Stimulated activated CD8-positive, alpha-beta memory T cell treated with anti-CD3 and anti-CD28 coated beads, Interleukin-4, amount 100 ng/mL, for 48 hours (primary cell): ENCODE results near the gene ARHGAP24.
"Not testable (repeated sequence)": the region's sequence is repeated elsewhere in the genome, so short reads cannot be mapped to it uniquely, and the experiment has no call there.

ENCODE experiments used
- DNase-seq: peaks from one replicate; pipeline ENCODE4 v3.0.0-alpha.2; 2020

The ARHGAP24 gene

GRCh38 chr4:85784348-85784747, 309.4 kb downstream of the ARHGAP24 start:
- no peak for DNase-seq

- no peak for DNase-seq
These were observed 310.0 kb downstream of the ARHGAP24 start for GRCh38 chr4:85784947-85785346.

DNA sequence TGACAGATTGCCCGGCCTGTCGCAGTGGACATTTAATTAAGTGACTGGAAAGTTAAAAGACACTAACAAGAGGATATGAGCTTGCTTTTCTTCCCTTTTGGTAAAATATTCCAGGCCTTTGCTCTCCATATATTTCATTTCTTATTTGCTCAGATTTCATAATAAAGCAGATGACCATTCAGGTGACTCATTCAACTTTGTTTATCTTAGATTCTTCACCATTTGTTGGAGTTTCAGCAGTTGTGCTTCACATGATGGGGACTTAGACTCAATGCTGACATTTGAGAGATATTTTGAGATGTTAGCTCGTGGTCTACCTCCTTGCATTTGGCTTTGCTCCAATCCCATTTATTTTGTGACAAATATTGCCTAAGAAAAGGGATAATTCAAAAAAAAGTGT, 312.2 kb downstream of the ARHGAP24 start:
- DNase-seq: no peak

DNA sequence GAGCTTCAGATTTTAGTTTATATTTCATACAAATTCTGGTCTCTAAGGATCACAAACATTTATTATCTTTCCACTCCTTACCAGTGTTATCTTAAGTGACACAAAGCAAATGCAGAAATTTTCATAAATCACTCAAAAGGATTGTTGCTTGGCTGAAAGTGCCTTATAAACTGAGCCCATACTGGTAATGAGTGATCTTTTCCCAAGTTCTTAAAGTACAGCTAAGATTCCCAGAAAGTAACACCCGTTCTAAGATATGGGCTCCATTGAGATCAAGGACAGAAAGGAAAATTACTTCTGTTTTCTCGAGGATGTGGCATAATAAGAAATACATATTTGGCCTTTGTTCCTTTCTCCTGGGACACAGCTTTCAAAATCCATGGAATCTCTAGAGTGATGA, 313.7 kb downstream of the ARHGAP24 start:
- DNase-seq: no peak

GRCh38 chr4:85789241-85789640, 314.3 kb downstream of the ARHGAP24 start:
- DNase-seq: no peak

- no peak for DNase-seq
These were observed 315.6 kb downstream of the ARHGAP24 start for GRCh38 chr4:85790582-85790981.

DNA sequence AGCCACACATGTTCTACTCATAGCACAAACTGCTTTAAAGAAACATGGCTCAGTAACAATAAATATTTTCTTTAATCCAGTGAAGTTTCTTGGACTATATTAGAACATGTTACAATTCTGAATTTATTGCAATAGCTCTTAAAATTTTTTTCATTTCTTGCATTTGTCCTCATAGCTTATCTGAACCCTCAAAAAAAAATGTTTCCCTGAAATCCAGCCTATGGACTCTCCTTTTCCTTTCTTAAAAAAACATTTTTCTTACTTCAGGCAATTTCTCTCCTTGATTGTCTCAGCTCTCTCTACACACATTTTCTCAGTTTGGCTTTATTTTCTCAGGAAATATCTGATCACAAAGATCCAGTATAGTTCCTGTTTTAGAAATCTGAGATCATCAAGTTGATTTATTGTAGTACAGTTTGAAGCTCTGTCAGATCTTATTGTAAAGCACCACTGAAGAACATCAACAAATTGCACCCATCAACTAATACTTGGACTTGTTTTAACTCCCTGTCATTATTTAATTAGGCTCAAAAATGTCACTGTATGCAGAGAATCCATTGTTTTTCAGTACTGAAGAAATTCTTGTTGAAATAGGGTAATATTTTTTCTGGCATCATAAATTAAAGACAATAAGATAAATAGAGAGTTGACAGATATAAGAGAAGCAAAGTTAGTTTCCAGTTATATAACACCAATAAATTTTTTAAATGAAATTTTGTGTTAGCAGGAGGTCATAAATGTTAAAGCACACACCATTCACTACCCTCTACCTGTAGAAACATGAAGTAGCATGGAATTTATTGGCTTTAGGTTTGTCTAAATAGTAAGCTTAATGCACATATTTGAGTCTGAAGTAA, 317.7 kb downstream of the ARHGAP24 start:
- DNase-seq: no peak

GRCh38 chr4:85793233-85793585, 318.3 kb downstream of the ARHGAP24 start:
- DNase-seq: no peak

- no peak for DNase-seq
These were observed 323.2 kb downstream of the ARHGAP24 start for GRCh38 chr4:85798012-85798770.

DNA sequence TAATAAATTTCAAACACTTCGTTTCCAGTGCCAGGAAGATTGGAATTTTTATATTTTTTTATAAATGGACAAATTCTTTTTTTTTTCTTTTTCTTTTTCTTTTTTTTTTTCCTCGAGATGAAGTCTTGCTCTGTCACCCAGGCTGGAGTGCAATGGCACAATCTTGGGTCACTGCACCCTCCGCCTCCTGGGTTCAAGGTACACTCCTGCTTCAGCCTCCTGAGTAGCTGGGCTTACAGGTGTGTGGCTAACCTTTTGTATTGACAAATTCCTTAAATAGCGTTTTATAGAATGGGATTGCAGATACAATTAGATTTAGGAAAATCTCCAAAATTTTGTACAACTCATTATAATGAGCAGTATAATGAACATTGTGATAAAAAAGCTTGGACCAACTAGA, 328.9 kb downstream of the ARHGAP24 start:
- DNase-seq: no peak

GRCh38 chr4:85805891-85806290, 330.9 kb downstream of the ARHGAP24 start:
- no peak for DNase-seq

GRCh38 chr4:85806334-85806733, 331.4 kb downstream of the ARHGAP24 start:
- DNase-seq: no peak

DNA sequence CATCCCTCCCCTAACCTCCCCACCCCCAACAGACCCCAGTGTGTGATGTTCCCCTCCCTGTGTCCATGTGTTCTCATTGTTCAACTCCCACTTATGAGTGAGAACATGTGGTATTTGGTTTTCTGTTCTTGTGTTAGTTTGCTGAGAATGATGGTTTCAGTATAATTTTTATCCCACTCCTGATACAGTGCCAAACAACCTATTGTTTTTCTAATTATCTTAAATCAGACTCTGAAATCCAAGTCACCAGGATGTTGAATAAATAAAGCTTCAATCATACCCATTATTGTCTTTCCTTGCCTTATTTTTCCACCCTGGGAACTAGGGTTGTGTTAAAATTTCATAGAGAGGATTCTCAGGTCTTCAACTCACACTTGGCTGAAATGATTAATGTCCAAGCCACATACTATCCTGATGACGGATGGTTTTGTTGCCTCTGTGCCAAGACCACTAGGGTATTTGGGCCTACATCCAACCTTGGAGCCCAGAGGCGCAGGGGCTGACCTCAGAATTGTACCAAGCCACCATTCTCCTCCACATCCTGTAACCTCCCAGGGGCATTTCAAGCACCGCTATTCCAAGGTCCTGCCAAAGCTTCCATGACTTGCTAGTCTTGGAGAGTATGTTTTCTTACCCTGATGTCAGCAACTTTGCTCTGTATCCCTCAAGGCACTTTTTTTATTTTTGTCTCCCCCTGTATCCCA, 332.4 kb downstream of the ARHGAP24 start:
- DNase-seq: no peak

DNA sequence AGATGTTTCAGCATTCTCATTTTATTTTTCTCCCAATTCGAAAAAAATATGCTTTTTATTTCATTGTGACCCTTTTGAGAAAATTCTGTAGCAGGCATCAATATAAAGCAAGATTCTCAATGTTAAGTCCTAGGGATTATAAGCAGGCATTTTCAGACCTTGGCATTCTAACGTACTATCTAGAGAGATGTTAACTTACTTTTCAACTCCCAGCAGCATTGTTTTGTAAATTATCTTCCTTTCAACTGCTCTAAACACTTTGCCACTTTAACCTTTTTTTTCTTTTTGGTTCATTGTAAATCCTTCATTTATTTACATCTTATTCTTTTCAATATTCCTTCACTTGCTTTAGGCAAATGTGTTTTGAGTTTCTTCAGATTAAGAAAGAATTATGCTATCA, 333.2 kb downstream of the ARHGAP24 start:
- no peak for DNase-seq

GRCh38 chr4:85808864-85809263, 333.9 kb downstream of the ARHGAP24 start:
- no peak for DNase-seq

GRCh38 chr4:85812776-85813175, 337.8 kb downstream of the ARHGAP24 start:
- DNase-seq: no peak

DNA sequence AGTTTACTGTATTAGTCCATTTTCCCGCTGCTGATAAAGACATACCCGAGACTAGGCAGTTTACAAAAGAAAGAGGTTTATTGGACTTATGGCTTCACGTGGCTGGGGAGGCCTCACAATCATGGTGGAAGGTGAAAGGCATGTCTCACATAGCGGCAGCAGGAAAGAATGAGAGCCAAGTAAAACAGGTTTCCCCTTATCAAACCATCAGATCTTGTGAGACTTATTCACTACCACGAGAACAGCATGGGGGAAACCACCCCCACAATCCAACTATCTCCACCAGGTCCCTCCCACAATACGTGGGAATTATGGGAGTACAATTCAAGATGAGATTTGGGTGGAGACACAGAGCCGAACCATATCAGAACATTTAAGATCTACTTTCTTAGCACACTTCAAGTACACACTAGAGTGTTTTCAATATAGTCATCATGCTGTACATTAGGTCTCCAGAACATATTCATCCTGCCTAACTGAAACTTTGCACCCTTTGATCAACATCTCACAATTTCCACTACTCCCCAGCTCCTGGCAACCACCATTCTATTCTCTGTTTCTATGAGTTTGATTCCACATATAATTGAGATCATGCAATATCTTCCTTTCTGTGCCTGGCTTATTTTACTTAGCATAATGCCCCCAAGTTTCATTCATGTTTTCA, 341.0 kb downstream of the ARHGAP24 start:
- DNase-seq: no peak

DNA sequence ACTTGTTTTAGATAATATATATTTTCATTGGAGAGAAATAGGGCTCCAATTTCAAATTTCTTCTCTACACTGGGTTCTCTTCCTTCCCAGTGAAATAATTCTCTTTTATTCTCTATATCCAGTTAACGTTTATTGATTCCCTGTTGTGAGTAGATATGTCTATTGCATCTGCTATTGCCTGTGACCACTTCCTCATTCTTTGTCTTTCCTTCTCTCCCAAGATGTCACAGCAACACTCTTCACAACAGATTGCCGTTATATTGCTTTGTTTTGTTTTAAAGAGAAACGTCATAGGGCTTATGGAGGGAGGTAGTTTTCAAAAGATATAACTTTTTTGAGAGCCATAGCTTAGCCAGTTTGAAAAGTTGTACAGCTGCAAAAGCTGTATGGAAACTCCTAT, 343.8 kb downstream of the ARHGAP24 start:
- no peak for DNase-seq

DNA sequence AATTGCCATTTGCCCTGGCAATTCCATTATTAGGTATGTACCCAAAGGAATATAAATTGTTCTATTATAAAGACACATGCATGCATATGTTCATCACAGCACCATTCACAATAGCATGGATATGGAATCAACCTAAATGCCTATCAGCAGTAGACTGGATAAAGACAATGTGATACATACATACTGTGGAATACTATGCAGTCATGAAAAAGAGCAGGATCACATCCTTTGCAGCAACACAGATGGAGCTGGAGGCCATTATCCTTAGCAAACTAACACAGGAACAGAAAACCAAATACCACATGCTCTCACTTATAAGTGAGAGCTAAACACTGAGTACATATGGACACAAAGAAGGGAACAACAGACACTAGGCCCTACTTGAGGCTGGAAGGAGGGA, 345.2 kb downstream of the ARHGAP24 start:
- DNase-seq: not testable (repeated sequence)

GRCh38 chr4:85821688-85822455, 346.9 kb downstream of the ARHGAP24 start:
- no peak for DNase-seq

DNA sequence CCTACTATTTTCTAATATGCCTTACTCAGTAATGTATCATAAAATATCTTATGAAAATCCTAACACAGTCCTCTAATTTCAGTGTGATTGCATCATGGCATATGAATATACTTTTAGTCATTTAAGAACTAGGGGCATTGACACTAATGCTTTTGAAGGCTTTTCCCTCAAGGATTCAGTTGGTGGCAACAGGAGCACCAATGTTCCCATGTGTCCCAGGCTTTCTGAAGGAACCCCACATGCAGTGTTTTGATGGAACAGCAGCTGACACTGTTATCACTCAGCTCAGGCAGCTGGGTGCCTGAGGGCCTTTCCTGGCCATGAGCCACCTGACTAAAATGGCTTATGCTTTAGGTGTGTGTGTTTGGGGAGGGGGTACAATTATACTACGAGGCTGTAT, 348.3 kb downstream of the ARHGAP24 start:
- no peak for DNase-seq
